HG03095 (cell line): ENCODE results near the gene ZNF467.
A peak's percentile ranks its signal among the peaks of the same experiment; 100 is the strongest.

ENCODE experiments used
- ATAC-seq: cut with Tn5 transposase; IDR thresholded peaks from one replicate; pipeline ENCODE4 v1.9.1; 2021; ENCODE audit warnings: moderate library complexity; ENCODE audit not compliant: unreplicated experiment

Gene ZNF467

DNA sequence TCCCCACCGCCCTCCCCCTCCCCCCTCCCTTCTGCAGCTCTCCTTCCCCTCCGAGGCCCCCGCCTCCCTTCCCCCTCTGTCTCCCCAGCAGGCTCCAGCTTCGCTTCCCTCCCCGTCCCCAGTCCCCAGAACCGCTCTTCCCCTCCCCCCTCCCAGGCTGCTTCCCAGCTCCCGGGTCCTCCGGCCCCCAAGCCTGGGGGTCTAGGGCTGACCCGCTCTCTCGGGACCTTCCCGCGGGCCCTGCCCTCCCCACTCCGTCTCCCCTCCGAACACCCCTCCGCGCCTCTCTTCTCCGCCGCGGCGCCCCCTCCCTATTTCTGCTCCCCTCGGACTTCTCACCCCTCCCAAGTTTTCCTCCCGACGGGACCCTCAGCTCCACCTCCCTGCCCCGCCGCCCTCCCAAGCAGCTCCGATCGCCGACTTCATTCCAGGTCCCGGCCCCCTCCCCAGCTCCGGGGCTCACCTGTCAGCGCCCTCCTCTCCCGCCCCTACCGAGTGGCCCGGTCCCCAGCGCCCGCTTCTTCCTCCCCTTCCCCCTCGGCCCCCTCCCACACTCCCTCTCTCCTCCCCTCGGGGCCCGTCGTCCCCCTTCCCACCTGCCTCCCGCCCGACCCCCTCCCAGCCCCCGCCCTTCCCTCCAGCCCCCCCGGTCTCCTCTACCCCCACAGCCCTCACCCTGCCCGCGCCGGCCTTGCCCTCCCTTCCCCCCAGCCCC lies 990 bp downstream of the ZNF467 start:
- ATAC-seq = no peak

DNA sequence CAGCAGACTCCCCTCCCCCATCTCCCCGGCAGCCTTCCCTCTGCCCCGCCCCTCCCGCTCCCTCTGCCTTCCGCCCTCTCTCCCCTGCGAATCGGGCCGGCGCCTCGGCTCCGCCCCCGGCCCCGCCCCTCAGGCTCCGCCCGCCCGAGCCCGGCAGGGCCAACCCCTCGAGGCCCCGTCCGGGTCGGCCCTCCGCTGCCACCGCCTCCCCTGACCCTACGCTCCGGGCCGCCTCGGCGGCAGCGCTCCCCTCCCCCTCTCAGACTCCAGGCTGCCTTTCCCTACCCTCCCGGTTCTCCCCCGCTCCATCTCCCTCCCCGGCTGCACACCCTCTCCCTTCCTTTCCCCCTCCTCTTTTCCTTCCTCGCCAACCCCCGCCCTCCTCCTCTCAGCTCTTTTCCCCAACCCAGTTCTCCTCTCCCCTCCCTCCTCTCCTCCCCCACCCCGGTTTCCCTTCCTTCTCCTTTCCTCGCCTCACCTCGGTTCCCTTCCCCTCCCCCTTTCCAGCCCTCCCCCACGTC lies 1.6 kb downstream of the ZNF467 start:
- ATAC-seq = peak; percentile 96

DNA sequence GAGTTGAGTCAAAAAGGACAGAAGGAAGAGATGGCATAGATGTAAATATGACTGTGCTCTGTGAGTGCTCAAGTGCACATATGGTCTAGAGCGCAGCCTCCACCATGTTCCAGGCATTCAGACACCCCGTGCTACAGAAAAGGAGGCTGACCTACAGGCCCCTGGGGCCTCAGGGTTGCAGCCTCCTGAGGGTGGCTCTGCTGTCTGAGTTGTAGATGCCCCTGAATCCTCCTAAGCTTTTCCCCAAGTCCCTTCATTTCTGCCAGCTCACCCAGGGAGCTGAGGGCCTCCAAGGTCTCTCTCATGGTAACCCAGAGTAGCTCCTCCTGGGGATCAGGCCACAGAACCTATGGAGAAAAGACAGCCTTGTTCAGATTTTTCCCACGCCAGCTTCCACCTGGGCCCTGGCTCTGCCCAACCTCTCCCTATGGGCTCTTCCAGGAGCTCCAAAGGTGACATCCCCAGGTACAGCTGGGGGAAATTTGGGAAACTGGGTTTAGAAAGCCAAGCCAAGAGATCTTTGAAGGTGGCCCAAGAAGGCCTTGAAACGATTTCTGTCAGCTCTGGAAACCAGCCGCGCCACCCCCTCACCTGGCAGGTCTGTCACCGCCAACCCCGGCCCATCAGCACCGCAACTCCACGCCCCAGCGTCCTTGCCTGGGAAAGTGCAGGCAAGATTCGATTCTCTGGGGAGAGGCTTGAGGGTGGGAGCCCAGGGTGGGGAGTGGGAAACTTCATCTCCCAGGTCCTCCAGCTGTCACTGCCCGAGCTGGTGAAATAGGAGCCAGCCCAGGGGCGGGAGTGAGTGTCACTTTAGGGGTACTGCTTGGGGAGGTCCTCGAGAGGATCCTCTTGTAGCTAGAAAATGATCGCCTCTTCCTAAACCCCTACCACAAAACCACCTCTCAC lies 2.4 kb downstream of the ZNF467 start:
- ATAC-seq = peak; percentile 12

DNA sequence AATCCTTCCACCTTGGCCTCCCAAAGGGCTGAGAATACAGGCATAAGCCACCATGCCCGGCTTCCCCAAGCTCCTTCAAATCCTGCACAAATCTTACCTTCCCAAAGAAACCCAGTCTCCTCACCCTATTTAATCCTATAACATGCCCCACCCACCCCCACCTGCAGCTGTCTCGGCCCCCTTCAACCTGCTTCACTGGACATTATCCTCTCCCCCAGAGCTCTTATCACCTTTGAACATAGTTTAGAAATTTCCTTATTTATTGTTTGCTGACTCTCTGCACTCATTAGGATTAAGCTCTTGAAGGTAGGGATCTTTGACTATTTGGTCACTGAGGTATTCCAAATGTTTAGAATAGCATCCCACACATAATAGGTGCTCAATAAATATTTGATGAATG lies 3.5 kb downstream of the ZNF467 start:
- no peak for ATAC-seq

DNA sequence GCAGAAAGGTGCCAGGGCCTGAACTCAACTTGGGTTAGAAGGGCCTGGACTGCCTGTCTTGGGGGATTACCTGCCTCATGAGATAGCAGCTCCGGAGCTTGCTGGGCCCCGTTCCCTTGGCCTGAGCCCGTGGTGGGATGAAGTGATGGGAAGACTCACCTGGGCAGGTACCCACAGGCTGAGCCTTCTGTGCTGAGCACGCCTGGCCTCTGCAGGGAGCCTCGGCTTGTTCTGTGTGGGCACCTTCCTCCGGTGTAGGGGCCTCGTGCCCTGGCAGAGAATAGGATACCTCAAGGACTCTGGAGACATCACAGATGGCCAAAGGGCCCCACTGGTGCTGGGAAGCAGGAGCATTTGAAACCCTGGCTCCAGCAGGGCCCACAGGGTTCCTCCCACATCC lies 4.5 kb downstream of the ZNF467 start:
- ATAC-seq = no peak

DNA sequence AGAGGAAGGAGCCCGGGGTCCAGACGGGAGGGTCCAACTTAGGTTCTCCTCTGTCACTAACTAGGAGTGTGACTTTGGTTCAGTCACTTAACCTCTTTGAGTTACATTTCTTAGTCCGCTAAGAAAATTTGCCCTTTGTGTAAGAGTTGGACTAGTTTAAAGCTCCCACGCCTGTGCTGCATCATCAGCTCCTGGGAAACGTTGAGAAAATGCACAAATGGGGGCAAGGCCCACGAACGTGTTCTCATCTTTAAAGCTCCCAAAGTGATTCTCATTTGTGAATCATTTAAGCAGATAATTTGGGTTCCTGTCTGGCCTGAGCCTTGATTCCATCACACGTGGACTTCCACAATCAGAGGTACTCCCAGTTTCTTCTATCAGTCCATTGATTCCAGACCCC lies 6.3 kb downstream of the ZNF467 start:
- ATAC-seq = no peak

DNA sequence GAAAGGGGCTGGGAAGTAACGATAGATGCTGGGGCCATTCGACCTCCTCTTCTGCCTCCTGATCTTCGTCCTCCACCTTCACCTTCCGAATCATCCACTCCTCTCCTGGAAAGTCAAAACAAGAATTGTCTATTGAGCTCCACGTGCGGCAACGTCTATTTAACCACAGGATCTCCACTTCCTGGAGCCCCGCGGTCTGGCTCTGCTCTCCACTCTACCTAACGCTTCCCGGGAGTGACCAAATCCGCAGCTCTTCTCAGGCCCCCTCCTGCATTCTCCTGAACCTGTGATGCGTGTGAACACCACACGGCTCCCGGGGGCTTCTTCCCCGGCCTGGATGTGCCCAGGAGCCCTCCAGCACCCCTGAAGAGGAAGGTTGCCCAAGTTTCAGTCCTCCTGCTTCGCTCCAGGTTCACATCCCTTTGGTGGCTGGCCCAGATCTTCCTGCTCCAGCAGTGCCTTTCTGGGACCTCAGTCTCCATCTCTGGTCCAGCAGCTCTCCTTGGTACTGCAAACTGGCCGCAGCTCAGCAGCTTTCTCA lies 7.2 kb downstream of the ZNF467 start:
- ATAC-seq = no peak

DNA sequence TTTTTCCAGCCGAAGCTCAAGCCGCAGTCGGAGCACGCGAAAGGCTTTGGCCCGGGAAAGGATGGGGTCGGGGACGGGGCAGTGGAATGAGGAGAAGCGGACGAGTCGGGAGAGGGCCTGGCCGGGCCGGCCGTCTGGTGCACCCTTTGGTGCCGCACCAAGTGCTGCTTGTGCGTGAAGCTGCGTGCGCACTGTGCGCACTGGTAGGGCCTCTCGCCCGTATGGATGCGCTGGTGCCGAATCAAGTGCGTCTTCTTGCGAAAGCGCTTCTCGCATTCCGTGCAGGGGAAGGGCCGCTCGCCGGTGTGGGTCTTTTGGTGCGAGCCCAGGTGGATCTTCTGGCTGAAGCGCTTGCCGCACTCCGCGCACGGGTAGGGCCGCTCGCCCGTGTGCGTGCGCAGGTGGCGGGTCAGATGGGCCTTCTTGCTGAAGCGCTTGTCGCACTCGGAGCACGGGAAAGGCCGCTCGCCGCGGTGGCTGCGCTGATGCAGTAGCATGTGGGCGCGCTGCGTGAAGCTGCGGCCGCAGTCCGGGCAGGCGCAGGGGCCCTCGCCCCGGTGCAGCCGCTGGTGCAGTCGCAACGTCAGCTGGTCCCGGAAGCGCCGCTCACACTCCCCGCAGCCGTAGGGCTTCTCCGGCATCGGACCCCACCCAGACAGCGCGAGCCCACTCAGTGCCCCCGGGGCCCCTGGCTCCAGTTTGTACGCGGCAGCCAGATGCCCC lies 7.8 kb downstream of the ZNF467 start:
- no peak for ATAC-seq

DNA sequence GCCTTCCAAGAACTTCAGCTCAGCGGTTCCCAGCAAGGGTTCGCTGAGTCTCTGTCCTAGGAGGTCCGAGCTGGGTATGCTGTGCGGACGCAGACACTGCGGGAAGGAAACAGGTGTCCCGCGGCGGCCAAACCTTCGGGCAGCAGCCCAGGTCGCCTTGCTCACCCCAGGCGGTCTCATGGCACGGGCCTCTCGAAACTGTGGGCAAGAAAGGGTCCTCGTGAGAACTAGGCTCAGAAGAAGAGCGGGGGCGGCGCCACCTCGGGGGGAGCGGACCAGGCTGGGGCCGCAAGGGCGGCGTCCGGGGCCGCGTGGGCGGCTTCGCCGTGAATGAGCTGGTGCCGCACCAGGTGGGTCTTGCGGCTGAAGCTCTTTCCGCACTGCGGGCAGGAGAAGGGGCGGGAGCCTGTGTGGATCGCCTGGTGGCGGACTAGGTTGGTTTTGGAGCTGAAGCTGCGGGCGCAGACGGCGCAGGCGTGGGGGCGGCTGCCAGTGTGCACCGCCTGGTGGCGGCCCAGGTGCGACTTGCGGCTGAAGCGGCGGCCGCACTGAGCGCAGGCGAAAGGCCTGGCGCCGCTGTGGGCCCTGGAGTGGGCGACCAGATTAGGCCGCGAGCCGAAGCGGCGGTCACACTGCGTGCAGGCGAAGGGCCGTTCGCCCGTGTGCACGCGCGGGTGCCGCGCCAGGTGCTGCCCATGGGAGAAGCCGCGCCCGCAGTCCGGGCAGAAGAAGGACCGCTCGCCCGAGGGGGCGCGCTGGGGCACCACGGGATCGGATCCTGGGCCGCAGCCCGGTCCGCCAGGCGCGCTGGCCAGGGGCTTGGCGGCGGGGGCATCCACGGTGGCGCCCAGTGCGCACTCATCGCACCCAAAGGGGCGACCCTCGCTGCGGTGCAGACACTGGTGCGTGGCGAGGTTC lies 8.6 kb downstream of the ZNF467 start:
- no peak for ATAC-seq

DNA sequence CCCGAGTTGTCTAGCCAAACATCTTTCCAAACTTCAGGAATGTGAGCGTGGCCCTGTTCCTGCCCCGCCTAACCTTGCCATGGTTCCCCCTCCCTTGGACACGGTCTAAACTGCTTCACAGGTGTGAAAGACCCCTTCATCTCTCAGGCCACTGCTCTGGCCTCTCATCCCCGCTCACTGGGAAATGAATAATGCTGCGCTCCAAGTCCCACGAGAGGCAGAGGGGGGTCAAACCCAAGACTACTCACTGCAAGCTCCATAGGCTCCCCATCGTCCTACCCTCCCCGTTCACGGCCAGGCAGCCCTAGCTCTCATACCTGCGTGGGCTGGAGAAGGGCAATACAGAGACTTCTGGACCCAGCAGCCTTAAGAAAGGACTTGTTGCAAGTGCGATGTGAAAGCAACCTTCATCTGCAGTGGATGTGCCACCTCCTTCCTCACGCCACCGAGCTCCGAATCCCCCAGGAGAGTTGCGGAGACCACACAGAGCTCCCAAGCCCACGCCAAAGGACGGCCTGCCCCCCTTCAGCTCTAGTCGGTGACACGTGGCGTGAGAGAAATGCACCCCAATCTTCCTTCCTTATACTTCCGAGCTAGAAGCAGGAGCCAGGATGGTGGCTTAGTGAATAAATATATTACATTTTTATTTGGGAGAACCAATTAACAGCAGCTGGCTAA lies 9.7 kb downstream of the ZNF467 start:
- no peak for ATAC-seq

DNA sequence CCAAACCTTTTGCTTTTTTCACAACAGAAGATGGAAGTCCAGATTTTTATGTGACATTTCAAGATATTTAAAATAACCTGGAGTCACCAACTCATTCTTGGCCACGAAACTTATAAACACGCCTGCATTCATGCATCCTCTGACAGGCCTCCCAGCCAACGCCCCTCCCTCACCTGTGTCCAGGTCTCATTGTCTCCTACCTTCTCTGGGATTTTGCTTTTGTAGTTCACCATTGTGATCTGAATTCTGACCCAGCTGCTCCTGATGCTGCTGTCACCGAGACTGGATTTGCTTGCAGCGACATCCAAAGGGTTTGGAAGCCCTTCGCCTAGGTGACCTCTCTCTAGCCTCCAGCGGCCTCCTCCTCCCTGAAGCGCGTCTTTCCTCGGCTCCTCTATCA lies 10.8 kb downstream of the ZNF467 start:
- ATAC-seq = no peak

DNA sequence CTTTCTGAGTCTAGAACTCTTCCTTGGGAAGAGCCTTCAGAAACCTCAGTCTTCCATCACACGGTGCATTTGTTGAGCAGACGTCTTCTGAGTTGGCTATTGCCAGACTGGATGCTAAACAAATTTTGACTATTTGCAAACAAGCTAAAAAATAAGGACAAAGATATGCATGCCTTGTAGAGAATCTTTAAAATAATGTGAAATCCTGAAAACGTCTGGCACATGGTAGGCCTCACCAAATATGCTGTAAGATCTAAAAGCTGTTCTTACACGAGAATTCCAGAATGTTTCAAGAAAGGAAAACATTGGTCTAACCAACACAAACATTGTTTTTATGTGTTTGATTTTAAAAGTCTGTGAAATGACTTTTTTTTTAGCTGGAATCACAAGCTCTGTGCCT lies 11.3 kb downstream of the ZNF467 start:
- no peak for ATAC-seq

DNA sequence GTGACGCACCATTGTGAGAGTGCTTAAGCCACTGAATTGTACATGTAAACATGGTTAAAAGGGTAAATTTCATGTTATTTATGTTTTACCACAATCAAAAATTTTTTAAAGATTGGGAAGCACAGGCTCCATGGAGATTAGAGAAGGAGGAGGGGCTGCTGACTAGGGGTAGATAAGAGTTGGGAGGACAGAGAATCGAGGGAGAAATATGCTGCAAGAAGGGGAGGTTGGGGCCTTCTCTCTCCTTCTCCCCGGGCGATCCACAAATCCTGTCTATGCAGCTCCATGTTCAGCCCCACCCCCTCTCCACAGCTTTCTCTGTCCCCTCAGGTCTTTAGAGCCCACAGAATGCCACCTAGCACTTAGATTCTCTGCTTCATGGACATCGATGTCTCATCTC lies 12.1 kb downstream of the ZNF467 start:
- ATAC-seq = no peak

DNA sequence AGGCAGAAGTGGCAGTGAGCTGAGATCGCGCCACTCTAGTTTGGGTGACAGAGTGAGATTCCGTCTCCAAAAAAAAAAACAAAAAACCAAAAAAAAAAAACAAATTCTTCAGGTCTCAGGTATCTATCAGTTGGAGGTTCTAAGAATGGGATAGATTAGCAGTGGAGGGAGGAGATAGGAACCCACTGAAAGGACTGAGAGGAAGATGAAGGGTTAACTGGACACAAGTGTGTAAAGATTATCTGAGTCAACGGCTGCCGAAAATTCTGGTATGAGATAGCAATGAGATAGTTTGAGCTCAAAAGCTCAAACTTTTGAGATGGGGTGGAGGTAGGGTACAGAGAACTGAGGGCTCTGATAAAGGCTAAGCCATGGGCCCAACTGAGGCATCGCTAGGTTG lies 12.8 kb downstream of the ZNF467 start:
- no peak for ATAC-seq

DNA sequence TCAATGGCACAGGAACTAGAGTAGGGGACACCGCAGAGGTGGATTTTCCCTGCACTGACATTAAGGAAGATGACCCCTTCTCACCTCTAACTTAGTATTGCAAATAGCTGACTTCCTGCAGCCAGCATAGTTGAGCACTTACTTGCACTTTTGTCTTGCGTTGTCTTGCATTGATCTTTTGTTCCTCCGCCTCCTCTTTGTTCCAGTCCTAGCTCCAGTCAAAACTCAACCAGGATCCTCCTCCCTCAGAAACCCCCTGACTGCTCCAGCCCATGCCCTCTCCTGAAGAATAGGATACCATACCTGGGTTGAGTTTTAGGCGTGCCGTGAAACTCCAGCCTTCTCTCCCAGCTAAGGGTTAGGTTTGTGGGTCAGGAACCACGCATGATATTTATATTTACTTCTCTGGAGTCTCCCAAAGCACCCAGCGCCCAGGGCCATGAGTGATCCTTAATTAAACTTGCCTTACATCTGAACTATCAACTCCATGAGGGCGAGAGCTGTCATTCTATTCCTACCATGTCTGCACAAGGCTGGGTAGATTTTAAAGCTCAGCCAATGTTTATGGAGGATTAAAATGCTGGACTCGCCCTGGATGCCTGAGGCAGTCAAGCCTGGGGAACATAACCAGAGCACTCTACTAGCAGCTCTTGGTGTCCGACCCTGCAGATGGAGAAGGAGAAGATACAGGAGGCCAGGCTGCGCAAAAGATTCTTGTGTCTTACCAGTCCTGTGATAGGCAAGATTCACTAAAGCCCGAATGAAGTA lies 14.1 kb downstream of the ZNF467 start:
- no peak for ATAC-seq

DNA sequence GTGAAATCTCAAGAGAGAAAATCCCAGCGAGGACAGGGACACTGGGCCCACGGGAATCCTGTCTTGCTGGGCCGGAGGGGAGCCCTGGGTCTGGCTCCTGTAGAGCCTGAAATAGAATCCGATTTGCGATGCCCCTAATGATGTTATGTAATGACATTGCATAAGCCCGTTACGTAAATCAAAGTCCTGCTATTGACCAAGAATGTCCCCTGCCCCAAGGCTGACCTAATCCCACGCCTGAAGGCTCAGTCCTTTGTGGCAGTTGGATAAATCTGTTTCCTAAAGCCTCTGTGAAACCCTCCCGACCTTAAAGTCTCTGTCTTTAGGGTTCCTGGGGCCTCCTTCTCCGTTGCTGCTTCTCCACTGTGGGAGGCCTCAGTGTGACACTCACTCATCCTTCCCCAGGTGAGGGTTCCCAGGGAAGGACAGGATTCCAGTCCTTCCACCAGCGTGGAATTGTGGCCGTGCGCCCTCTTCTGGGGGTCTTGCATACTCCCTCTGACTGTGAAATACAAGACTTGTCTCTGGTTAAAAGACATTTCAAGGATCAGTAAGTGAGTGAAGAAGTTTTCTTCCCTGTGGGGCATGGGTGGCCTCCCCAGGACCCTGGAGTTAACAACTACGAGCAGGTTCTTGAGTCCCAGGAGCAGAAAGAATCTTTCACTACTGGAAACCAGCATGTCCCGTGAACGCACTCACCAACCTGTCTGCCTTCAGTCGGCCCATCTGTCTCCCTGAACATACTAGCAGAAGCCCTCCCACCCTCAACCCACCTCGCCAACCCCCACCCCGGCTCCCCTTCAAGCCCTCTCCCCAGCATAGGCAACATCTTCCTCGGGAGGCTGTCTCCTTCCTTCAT lies 19.8 kb downstream of the ZNF467 start:
- ATAC-seq = no peak

DNA sequence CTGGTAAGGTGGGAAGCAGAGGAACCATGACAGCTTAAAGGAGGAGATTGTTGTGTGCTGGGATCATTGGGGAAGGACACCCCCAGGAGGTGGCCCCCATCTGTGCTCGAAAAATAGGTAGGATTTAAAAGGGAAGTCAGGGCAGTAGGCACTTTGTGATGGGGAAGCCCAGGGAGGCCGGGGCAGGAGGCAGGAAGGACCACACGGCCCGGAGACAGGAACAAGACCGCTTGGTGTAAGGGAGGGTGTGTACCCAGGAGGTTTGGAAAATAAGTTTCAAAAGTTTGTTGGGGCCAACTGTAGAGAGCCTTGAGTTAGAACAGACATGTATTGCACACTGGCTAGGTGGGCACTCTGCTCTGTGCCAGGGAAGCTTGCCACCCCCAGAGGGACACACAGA lies 20.7 kb downstream of the ZNF467 start:
- no peak for ATAC-seq
